Parathyroid adenoma (tissue), 2 donors: ENCODE measurements around the gene AIMP1.

Experiments used
- H2AFZ ChIP-seq: fragments of 300-600 bp; sonication (generic); one replicate; pipeline ENCODE4 v1.7.0; 2017; ENCODE audit warnings: antibody characterized with exemption, mild to moderate bottlenecking
- H3K27ac ChIP-seq: fragments of 300-600 bp; sonication (generic); one replicate; pipeline ENCODE4 v1.7.0; 2017
- H3K27me3 ChIP-seq: fragments of 300-600 bp; sonication (generic); one replicate; pipeline ENCODE4 v1.7.0; 2017; ENCODE audit warnings: low read length; ENCODE audit not compliant: control insufficient read depth, insufficient read depth
- H3K36me3 ChIP-seq: fragments of 300-600 bp; sonication (generic); one replicate; pipeline ENCODE4 v1.7.0; 2017; ENCODE audit warnings: low read length; ENCODE audit not compliant: control insufficient read depth, insufficient read depth
- H3K4me1 ChIP-seq: fragments of 300-600 bp; sonication (generic); one replicate; pipeline ENCODE4 v1.7.0; 2017; ENCODE audit warnings: control low read depth
- H3K4me2 ChIP-seq: fragments of 300-600 bp; sonication (generic); one replicate; pipeline ENCODE4 v1.7.0; 2017; ENCODE audit warnings: low read length
- H3K4me3 ChIP-seq: fragments of 300-600 bp; sonication (generic); one replicate; pipeline ENCODE4 v1.7.0; 2017; ENCODE audit warnings: low read depth, low read length
- H3K79me2 ChIP-seq: fragments of 300-600 bp; sonication (generic); one replicate; pipeline ENCODE4 v1.7.0; 2017; ENCODE audit warnings: control low read depth
- H3K9ac ChIP-seq: fragments of 300-600 bp; sonication (generic); one replicate; pipeline ENCODE4 v1.7.0; 2017; ENCODE audit warnings: mild to moderate bottlenecking
- H3K9me3 ChIP-seq: fragments of 300-600 bp; sonication (generic); one replicate; pipeline ENCODE4 v1.7.0; 2017; ENCODE audit warnings: low read length; ENCODE audit not compliant: control insufficient read depth
- CTCF ChIP-seq: fragments of 300-600 bp; sonication (generic); IDR thresholded peaks from one replicate; pipeline ENCODE4 v1.7.0; 2017; ENCODE audit warnings: antibody characterized with exemption, mild to moderate bottlenecking
- donor health status: primary hyperparathyroidism.

The AIMP1 gene

GRCh38 chr4:106366026-106366425, 49.7 kb downstream of the AIMP1 start:
- Histone ChIP-seq H3K4me1 (no peaks in the 10 kb centered on the region), H3K27me3 (no peaks in the 10 kb centered on the region), H3K9me3 (no peaks in the 10 kb centered on the region), H2AFZ (no peak overlapping the region), H3K36me3 (no peaks in the 10 kb centered on the region), H3K27ac (no peak overlapping the region), H3K4me3 (no peak overlapping the region), H3K79me2 (no peaks in the 10 kb centered on the region), H3K9ac (no peak overlapping the region), H3K4me2 (no peak overlapping the region)
- TF ChIP-seq CTCF = no peak

- H3K79me2 ChIP-seq = no peaks in the 10 kb centered on the region
- no peak overlapping the region for H3K9ac ChIP-seq
- no peaks in the 10 kb centered on the region for H3K27me3 ChIP-seq
- H3K4me3 ChIP-seq = no peak overlapping the region
- no peak overlapping the region for H2AFZ ChIP-seq
- H3K4me1 ChIP-seq = no peaks in the 10 kb centered on the region
- H3K27ac ChIP-seq = no peak overlapping the region
- H3K36me3 ChIP-seq = no peaks in the 10 kb centered on the region
- TF ChIP-seq CTCF = no peak
- no peaks in the 10 kb centered on the region for H3K9me3 ChIP-seq
- no peak overlapping the region for H3K4me2 ChIP-seq
These were observed 50.7 kb downstream of the AIMP1 start for GRCh38 chr4:106367072-106367471.

GRCh38 chr4:106368678-106369077, 52.3 kb downstream of the AIMP1 start, which contains the start of gene GIMD1:
TSS of gene GIMD1 (minus strand) at chr4:106368778. CDS start at chr4:106367435, 1,343 bp downstream.
- Histone ChIP-seq H3K27me3 (no peaks in the 10 kb centered on the region), H3K9me3 (no peaks in the 10 kb centered on the region), H3K79me2 (no peaks in the 10 kb centered on the region), H3K9ac (no peak within 1 kb of the TSS), H3K4me3 (no peak within 1 kb of the TSS), H3K4me2 (no peak within 1 kb of the TSS), H3K4me1 (no peaks in the 10 kb centered on the region), H2AFZ (no peak within 1 kb of the TSS), H3K36me3 (no peaks in the 10 kb centered on the region), H3K27ac (no peak within 1 kb of the TSS)
- TF ChIP-seq CTCF = no peak

- Histone ChIP-seq H3K4me1 (no peaks in the 10 kb centered on the region), H3K27me3 (no peaks in the 10 kb centered on the region), H3K79me2 (no peaks in the 10 kb centered on the region), H3K27ac (no peak overlapping the region), H3K9me3 (no peaks in the 10 kb centered on the region), H3K36me3 (no peaks in the 10 kb centered on the region), H2AFZ (no peak overlapping the region), H3K4me3 (no peak overlapping the region), H3K4me2 (no peak overlapping the region), H3K9ac (no peak overlapping the region)
- no peak for TF ChIP-seq CTCF
These were observed 53.2 kb downstream of the AIMP1 start for GRCh38 chr4:106369456-106370060.

GRCh38 chr4:106370214-106370613, 53.9 kb downstream of the AIMP1 start:
- no peak overlapping the region for H3K4me3 ChIP-seq
- H3K4me2 ChIP-seq = no peak overlapping the region
- H3K79me2 ChIP-seq = no peaks in the 10 kb centered on the region
- H3K27me3 ChIP-seq = no peaks in the 10 kb centered on the region
- no peaks in the 10 kb centered on the region for H3K4me1 ChIP-seq
- no peak overlapping the region for H2AFZ ChIP-seq
- H3K9ac ChIP-seq = no peak overlapping the region
- H3K27ac ChIP-seq = no peak overlapping the region
- H3K9me3 ChIP-seq = no peaks in the 10 kb centered on the region
- TF ChIP-seq CTCF = no peak
- no peaks in the 10 kb centered on the region for H3K36me3 ChIP-seq
